HepG2 (cell line): ENCODE measurements around the gene TBL2. TPM values are rescaled to one million over a fixed set of nuclear protein-coding genes. Genes with fewer than 3 reads are reported as not detected.

ENCODE experiments used
- CREB1 ChIP-seq, 2 experiments: fragments of 450-650 bp in 1 of 2; IDR thresholded peaks; 2 replicates each; pipeline ENCODE4 v1.6.1; 2016 to 2017; ENCODE audit warnings: control low read depth in 1 of 2, mild to moderate bottlenecking in 1 of 2, missing compliant biosample characterization in 1 of 2, missing genetic modification characterization in 1 of 2
- GTF3A ChIP-seq: sonication (generic); formaldehyde crosslinking; conservative IDR thresholded peaks from 2 replicates; pipeline ENCODE4 v1.4.0; 2020; ENCODE audit warnings: mild to moderate bottlenecking, missing genetic modification reagents
- HNRNPH1 ChIP-seq: fragments of 200-400 bp; formaldehyde crosslinking; optimal IDR thresholded peaks from 2 replicates; pipeline ENCODE3; 2017; ENCODE audit warnings: mild to moderate bottlenecking, low read depth, low read length
- HNRNPLL ChIP-seq: fragments of 200-400 bp; formaldehyde crosslinking; IDR thresholded peaks from 2 replicates; pipeline ENCODE4 v1.6.1; 2017; ENCODE audit warnings: mild to moderate bottlenecking, low read depth, low read length; ENCODE audit not compliant: poor library complexity, severe bottlenecking
- HOXA9 ChIP-seq: sonication (generic); formaldehyde crosslinking; IDR thresholded peaks from 2 replicates; pipeline ENCODE4 v1.8.1; 2022; ENCODE audit warnings: missing genetic modification reagents, mild to moderate bottlenecking, moderate library complexity, borderline replicate concordance
- HOXD1 ChIP-seq: sonication (generic); formaldehyde crosslinking; IDR thresholded peaks from 2 replicates; pipeline ENCODE4 v1.5.0; 2020; ENCODE audit warnings: missing genetic modification reagents
- MAZ ChIP-seq, 2 experiments: sonication (generic) in 1 of 2; formaldehyde crosslinking in 1 of 2; IDR thresholded peaks; 2 replicates each; pipeline versions ENCODE4 v1.5.0 to v1.6.1; 2012 to 2020; ENCODE audit warnings: low read depth in 2 of 2, mild to moderate bottlenecking in 2 of 2, borderline replicate concordance in 1 of 2, improper control_type of control experiment in 1 of 2, low read length in 1 of 2, missing genetic modification reagents in 1 of 2, moderate library complexity in 1 of 2
- MTA1 ChIP-seq: sonication (generic); formaldehyde crosslinking; IDR thresholded peaks from 2 replicates; pipeline ENCODE4 v1.4.0; 2020; ENCODE audit warnings: missing genetic modification reagents, mild to moderate bottlenecking, borderline replicate concordance
- NPAS2 ChIP-seq: sonication (generic); formaldehyde crosslinking; IDR thresholded peaks from 2 replicates; pipeline ENCODE4 v1.8.0; 2022; ENCODE audit warnings: mild to moderate bottlenecking, missing genetic modification reagents, borderline replicate concordance
- SETDB1 ChIP-seq: sonication (generic); formaldehyde crosslinking; IDR thresholded peaks from 2 replicates; pipeline ENCODE4 v1.5.1; 2020; ENCODE audit warnings: missing genetic modification reagents, mild to moderate bottlenecking, borderline replicate concordance
- SIX4 ChIP-seq: sonication (generic); formaldehyde crosslinking; IDR thresholded peaks from 2 replicates; pipeline ENCODE4 v1.4.0; 2020; ENCODE audit warnings: missing genetic modification reagents
- SRSF4 ChIP-seq: fragments of 200-400 bp; formaldehyde crosslinking; IDR thresholded peaks from one replicate; pipeline ENCODE4 v1.6.1; 2018; ENCODE audit warnings: mild to moderate bottlenecking, low read depth, low read length, moderate library complexity; ENCODE audit not compliant: poor library complexity, severe bottlenecking
- TRIM24 ChIP-seq: sonication (generic); formaldehyde crosslinking; IDR thresholded peaks from 2 replicates; pipeline ENCODE4 v1.8.0; 2022; ENCODE audit warnings: mild to moderate bottlenecking, missing genetic modification reagents
- ZEB1 ChIP-seq: IDR thresholded peaks from 2 replicates; pipeline ENCODE4 v1.6.1; 2012; ENCODE audit warnings: mild to moderate bottlenecking, low read depth, inconsistent platforms; ENCODE audit not compliant: insufficient replicate concordance
- ZNF552 ChIP-seq: sonication (generic); formaldehyde crosslinking; IDR thresholded peaks from 2 replicates; pipeline ENCODE4 v1.9.0; 2022; ENCODE audit warnings: missing genetic modification reagents, mild to moderate bottlenecking, borderline replicate concordance
- polyA plus RNA-seq, 8 experiments: library from polyadenylated mRNA; depleted of rRNA in 3 of 8; stranded (reverse) in 7 of 8; unstranded in 1 of 8; fragments of >200 nt; fragmentation: Illumina TruSeq in 4 of 8; extraction: Trizol in 4 of 8; gene quantifications; 2 replicates each; pipeline versions ENCODE4 v1.2.1 to v1.2.3, GENCODE V29; 2011 to 2016; ENCODE audit warnings: low read depth in 4 of 8, missing spikeins in 1 of 8, mixed read lengths in 1 of 8; ENCODE audit not compliant: insufficient read depth in 1 of 8
- total RNA-seq, 5 experiments: library from RNA; depleted of rRNA; stranded (reverse); fragments of >200 nt; fragmentation: Illumina TruSeq; extraction: Trizol; gene quantifications; 2 replicates each; pipeline ENCODE4 v1.2.3, GENCODE V29; 2016; ENCODE audit warnings: low read depth in 1 of 5
- TF ChIP-seq, protein P1 (sequence below): sonication (generic); formaldehyde crosslinking; IDR thresholded peaks from 2 replicates; pipeline ENCODE4 v1.9.0; 2022; ENCODE audit warnings: low read depth, missing genetic modification reagents
- TF ChIP-seq, protein P2 (sequence below): sonication (generic); formaldehyde crosslinking; IDR thresholded peaks from 2 replicates; pipeline ENCODE4 v1.4.0; 2020; ENCODE audit warnings: missing genetic modification reagents, borderline replicate concordance
- TF ChIP-seq, protein P3 (sequence below): sonication (generic); formaldehyde crosslinking; IDR thresholded peaks from 2 replicates; pipeline ENCODE4 v1.4.0; 2020; ENCODE audit warnings: missing genetic modification reagents, mild to moderate bottlenecking, borderline replicate concordance
- TF ChIP-seq, protein P4 (sequence below): sonication (generic); formaldehyde crosslinking; IDR thresholded peaks from 2 replicates; pipeline ENCODE4 v1.8.0; 2022; ENCODE audit warnings: missing genetic modification reagents, mild to moderate bottlenecking, inconsistent platforms, borderline replicate concordance

Gene TBL2
- total and polyA plus RNA-seq, 2 of the 13 experiments (the other 11 are each of a cell fraction or from before 2014, with no cell fraction given): 43.4 to 47.2 TPM

DNA sequence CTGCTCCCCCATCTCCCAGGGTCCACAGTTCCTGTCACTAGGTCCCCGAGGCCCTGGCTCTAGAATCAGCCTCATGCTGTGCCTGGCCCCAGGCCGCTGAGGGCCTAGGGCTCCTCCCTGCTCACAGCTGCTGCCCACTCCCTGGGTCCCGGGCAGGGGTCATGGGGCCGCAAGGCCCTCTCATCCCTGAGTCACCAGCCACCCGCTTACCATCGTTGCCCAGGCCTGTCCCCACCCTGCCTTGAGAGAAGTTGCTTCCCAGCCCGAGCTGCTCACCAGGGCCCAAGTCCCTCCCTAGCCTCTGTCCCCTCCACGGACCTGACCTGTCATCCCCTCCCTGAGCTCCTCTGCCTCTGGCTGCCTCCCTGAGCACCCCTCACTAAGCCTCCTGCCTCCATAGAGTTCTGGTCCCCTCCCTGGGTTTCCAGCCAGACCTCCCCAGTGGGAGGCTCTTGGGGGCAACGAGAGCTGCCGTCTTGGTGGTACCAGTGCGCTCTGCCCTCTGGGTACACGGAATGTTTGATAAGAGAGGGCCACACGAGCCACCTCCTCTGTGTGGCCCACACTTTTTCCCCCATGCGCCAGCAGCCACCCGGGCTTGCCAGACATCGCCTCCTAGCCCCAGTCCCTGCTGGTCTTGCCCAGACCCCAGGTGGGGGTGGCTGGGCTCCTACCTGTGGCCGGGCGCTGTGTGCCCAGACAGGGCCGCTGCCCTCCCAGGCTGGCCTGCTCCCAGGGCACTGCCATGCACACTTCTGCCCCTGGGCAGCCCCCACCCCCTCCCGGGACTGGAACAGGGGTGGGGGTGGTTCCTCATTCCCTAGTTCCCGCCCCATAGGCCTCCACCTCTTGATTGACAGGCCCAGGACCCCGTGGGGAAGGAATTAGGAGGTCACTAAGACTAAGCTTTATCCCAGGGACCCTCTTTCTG lies 24.6 kb upstream of the TBL2 start (continued):
- TF ChIP-seq ZEB1 (peak; percentile 14), CREB1 (IDR thresholded peaks at IDR 0.05) (no peak), CREB1 (CRISPR knock-in tag; IDR thresholded peaks at IDR 0.05) (no peak), HOXA9 (CRISPR knock-in tag) (peak; percentile 28; the same call in 1 of the 2 replicates), ZNF552 (CRISPR knock-in tag) (no peak), HOXD1 (CRISPR knock-in tag) (peak; percentile 1; the same call in 1 of the 2 replicates), SETDB1 (no peak), SRSF4 (peak; percentile 21), SIX4 (CRISPR knock-in tag) (no peak), TRIM24 (no peak), GTF3A (0 out of 2 replicates have a peak, but pooled peaks have one; percentile 21), HNRNPH1 (peak; percentile 84), MTA1 (CRISPR knock-in tag) (no peak), MAZ (IDR thresholded peaks at IDR 0.05; ENCODE audit: borderline replicate concordance, low read depth, low read length) (no peak), MAZ (CRISPR knock-in tag; IDR thresholded peaks at IDR 0.05; ENCODE audit: low read depth) (peak; percentile 61; the same call in 1 of the 2 replicates), HNRNPLL (peak; percentile 11), NPAS2 (no peak)
- TF ChIP-seq, protein P1, sequence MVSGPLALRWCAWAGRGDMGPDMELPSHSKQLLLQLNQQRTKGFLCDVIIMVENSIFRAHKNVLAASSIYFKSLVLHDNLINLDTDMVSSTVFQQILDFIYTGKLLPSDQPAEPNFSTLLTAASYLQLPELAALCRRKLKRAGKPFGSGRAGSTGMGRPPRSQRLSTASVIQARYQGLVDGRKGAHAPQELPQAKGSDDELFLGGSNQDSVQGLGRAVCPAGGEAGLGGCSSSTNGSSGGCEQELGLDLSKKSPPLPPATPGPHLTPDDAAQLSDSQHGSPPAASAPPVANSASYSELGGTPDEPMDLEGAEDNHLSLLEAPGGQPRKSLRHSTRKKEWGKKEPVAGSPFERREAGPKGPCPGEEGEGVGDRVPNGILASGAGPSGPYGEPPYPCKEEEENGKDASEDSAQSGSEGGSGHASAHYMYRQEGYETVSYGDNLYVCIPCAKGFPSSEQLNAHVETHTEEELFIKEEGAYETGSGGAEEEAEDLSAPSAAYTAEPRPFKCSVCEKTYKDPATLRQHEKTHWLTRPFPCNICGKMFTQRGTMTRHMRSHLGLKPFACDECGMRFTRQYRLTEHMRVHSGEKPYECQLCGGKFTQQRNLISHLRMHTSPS (CRISPR knock-in tag): peak; percentile 49; the same call in 1 of the 2 replicates
- TF ChIP-seq, protein P2, sequence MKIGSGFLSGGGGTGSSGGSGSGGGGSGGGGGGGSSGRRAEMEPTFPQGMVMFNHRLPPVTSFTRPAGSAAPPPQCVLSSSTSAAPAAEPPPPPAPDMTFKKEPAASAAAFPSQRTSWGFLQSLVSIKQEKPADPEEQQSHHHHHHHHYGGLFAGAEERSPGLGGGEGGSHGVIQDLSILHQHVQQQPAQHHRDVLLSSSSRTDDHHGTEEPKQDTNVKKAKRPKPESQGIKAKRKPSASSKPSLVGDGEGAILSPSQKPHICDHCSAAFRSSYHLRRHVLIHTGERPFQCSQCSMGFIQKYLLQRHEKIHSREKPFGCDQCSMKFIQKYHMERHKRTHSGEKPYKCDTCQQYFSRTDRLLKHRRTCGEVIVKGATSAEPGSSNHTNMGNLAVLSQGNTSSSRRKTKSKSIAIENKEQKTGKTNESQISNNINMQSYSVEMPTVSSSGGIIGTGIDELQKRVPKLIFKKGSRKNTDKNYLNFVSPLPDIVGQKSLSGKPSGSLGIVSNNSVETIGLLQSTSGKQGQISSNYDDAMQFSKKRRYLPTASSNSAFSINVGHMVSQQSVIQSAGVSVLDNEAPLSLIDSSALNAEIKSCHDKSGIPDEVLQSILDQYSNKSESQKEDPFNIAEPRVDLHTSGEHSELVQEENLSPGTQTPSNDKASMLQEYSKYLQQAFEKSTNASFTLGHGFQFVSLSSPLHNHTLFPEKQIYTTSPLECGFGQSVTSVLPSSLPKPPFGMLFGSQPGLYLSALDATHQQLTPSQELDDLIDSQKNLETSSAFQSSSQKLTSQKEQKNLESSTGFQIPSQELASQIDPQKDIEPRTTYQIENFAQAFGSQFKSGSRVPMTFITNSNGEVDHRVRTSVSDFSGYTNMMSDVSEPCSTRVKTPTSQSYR: peak; percentile 6; the same call in 1 of the 2 replicates
- TF ChIP-seq, protein P3, sequence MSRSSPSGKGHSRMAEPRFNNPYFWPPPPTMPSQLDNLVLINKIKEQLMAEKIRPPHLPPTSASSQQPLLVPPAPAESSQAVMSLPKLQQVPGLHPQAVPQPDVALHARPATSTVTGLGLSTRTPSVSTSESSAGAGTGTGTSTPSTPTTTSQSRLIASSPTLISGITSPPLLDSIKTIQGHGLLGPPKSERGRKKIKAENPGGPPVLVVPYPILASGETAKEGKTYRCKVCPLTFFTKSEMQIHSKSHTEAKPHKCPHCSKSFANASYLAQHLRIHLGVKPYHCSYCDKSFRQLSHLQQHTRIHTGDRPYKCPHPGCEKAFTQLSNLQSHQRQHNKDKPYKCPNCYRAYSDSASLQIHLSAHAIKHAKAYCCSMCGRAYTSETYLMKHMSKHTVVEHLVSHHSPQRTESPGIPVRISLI (CRISPR knock-in tag): no peak
- TF ChIP-seq, protein P4, sequence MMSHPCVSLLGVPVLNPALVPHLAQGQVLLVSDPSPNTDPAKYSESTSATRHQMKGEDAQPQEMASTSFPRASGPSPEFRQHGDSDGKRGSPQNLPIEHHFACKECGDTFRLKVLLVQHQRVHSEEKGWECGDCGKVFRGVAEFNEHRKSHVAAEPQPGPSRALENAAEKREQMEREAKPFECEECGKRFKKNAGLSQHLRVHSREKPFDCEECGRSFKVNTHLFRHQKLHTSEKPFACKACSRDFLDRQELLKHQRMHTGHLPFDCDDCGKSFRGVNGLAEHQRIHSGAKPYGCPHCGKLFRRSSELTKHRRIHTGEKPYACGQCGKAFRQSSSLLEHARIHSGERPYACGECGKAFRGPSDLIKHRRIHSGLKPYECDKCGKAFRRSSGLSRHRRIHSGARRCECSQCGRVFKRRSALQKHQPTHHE: 0 out of 2 replicates have a peak, but pooled peaks have one; percentile 72
